Cardiac muscle cell (in vitro differentiated cells and primary cell): ENCODE results near the gene TMC6. TPM values are rescaled to one million over a fixed set of nuclear protein-coding genes. Genes with fewer than 3 reads are reported as not detected.
A peak's percentile ranks its signal among the peaks of the same experiment; 100 is the strongest.

Experiments
- DNase-seq, 2 donors: peaks; one replicate each; pipeline versions ENCODE4 v3.0.0 to v3.0.0-alpha.2; 2010 to 2017; ENCODE audit warnings: low read depth in 1 of 2, low spot score in 1 of 2
- H3K27ac ChIP-seq: fragments of 200-600 bp; sonication (generic); 2 replicates; pipeline ENCODE4 v1.5.1; 2016
- H3K27me3 ChIP-seq: fragments of 200-600 bp; sonication (generic); 2 replicates; pipeline ENCODE4 v1.6.0; 2016; ENCODE audit warnings: control low read depth
- H3K36me3 ChIP-seq: fragments of 200-600 bp; sonication (generic); 2 replicates; pipeline ENCODE4 v1.5.1; 2016; ENCODE audit warnings: control low read depth
- H3K4me1 ChIP-seq: fragments of 200-600 bp; sonication (generic); 2 replicates; pipeline ENCODE4 v1.8.1; 2017; ENCODE audit warnings: low read depth, mild to moderate bottlenecking, mixed run types
- H3K4me3 ChIP-seq: fragments of 200-600 bp; sonication (generic); 2 replicates; pipeline ENCODE4 v1.5.1; 2016; ENCODE audit warnings: mild to moderate bottlenecking
- H3K9me3 ChIP-seq: fragments of 200-600 bp; sonication (generic); 2 replicates; pipeline ENCODE4 v1.5.1; 2017; ENCODE audit warnings: low read depth, mild to moderate bottlenecking, control low read depth
- polyA plus RNA-seq: library from polyadenylated mRNA; unstranded; fragments of >200 nt; fragmentation: Nextera tagmentation; extraction: Ambion mirVana; gene quantifications from 2 replicates; pipeline ENCODE4 v1.2.1, GENCODE V29; 2016
- total RNA-seq: library from RNA; depleted of rRNA; stranded (reverse); fragments of >200 nt; gene quantifications from 2 replicates; pipeline ENCODE4 v1.2.3, GENCODE V29; 2016
- TF ChIP-seq, protein P1 (sequence below): IDR thresholded peaks from 2 replicates; pipeline ENCODE4 v1.5.1; 2012; ENCODE audit warnings: low read depth, mild to moderate bottlenecking, low read length

The TMC6 gene
- total and polyA plus RNA-seq, 2 experiments from 2014 or later: 85.4 to 144 TPM

DNA sequence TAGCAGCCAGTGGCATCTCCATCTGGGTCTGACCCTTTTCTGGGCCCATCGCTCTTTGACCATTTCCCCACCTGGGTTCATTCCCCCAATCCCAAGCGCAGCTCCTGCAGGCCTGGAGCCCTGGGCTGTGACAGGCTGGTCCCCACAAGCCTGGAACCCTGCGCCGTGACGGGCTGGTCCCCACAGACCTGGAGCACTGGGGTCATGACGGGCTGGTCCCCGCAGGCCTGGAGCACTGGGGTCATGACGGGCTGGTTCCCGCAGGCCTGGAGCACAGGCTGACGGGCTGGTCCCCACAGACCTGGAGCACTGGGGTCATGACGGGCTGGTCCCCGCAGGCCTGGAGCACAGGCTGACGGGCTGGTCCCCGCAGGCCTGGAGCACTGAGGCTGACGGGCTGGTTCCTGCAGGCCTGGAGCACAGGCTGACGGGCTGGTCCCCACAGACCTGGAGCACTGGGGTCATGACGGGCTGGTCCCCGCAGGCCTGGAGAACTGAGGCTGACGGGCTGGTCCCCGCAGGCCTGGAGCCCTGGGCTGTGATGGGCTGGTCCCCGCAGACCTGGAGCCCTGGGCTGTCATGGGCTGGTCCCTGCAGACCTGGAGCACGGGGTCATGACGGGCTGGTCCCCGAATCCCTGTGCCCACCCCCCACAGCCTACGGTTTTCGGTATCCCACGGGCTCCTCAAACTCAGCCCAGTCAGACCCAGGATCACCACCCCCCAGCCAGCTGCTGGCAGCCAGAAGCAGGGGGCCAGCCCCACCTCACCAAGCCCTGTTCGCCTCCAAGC is 16.6 kb downstream of the TMC6 start:
- Histone ChIP-seq H3K9me3 (no peaks in the 10 kb centered on the region), H3K4me1 (peaks cover 3% of the 10 kb centered on the region), H3K36me3 (no peaks in the 10 kb centered on the region), H3K27me3 (no peaks in the 10 kb centered on the region), H3K4me3 (no peak overlapping the region), H3K27ac (no peak overlapping the region)
- no peak for DNase-seq
- TF ChIP-seq, protein P1, sequence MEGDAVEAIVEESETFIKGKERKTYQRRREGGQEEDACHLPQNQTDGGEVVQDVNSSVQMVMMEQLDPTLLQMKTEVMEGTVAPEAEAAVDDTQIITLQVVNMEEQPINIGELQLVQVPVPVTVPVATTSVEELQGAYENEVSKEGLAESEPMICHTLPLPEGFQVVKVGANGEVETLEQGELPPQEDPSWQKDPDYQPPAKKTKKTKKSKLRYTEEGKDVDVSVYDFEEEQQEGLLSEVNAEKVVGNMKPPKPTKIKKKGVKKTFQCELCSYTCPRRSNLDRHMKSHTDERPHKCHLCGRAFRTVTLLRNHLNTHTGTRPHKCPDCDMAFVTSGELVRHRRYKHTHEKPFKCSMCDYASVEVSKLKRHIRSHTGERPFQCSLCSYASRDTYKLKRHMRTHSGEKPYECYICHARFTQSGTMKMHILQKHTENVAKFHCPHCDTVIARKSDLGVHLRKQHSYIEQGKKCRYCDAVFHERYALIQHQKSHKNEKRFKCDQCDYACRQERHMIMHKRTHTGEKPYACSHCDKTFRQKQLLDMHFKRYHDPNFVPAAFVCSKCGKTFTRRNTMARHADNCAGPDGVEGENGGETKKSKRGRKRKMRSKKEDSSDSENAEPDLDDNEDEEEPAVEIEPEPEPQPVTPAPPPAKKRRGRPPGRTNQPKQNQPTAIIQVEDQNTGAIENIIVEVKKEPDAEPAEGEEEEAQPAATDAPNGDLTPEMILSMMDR: no peak

DNA sequence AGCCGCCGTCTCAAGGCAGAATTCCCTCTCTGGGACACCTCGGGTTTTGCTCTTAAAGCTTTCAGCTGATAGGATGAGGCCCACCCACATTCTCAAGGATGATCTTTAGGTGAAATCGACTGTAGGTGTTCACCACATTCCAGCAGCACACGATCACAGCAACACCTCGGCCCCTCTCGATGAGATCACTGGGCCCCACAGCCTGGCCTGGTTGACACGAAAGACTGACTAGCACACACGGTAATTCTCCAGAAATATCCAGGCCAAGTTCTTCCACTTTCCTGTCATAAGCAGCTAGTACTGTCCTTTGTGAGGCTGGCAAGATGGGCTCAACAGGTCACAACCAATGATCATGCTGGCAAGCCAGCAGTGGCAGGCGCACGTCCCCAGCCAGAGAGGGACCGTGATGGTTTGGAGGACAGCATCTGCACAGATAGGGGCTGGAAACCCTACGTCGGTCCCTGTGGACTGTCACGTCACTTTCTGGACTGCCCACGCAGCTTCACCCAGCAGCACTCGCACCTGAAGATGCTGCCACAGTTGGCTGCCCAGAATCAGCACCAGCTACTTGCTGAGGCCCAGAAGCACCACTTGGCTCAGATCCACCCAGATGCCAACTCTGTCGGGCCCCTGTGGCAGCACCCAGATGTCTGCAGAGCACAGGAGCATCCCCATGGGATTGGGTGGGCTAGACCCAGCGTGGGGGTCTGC is 17.4 kb downstream of the TMC6 start:
- DNase-seq: no peak
- H3K27me3 ChIP-seq: no peaks in the 10 kb centered on the region
- peaks cover 6% of the 10 kb centered on the region for H3K4me1 ChIP-seq
- H3K27ac ChIP-seq: peak overlapping the region; percentile 60
- no peak overlapping the region for H3K4me3 ChIP-seq
- H3K9me3 ChIP-seq: no peaks in the 10 kb centered on the region
- TF ChIP-seq, protein P1: no peak
- no peaks in the 10 kb centered on the region for H3K36me3 ChIP-seq

DNA sequence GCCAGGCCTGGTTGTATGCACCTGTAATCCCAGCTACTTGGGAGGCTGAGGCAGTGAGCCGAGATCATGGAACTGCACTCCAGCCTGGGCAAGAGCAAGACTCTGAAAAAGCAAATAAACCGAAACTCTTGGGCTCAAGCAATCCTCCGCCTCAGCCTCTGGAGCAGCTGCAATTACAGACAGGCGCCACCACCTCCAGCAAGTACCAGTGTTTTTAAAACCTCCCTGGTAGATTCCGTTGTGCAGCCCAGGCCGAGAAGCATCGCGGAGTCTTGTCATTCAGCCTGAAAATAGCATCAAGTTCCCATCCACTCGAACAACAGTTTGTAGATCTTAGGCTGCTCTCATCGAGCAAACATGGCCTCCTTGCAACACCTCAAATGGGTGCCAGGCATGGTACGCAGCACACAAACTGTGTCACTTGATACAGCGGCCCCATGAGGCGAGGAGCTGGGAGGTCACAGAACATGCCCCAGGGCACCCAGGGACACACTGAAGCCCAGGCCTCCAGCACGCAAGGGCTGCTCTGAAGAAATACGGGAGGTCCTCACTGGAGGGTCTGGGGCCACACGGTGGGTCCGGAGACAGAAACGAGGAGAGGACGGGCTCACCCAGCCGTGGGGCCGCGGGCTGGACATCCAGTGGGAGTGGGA is 18.1 kb downstream of the TMC6 start:
- H3K36me3 ChIP-seq: no peaks in the 10 kb centered on the region

DNA sequence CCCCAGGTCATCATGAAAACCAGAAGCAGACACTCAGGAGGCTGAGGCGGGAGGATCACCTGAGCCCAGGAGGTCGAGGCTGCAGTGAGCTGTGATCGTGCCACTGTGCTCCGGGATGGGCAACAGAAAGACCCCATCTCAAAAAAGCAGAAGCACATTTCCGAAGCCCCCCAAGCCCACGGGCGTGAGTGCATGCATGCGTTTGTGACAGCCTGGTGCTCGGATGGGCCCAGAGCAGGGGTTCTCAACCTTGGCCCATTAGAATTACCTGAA is 19.1 kb downstream of the TMC6 start:
- peaks cover 12% of the 10 kb centered on the region for H3K4me1 ChIP-seq
- no peak overlapping the region for H3K4me3 ChIP-seq
- peaks cover 2% of the 10 kb centered on the region for H3K36me3 ChIP-seq
- TF ChIP-seq, protein P1: no peak
- no peak overlapping the region for H3K27ac ChIP-seq
- H3K27me3 ChIP-seq: no peaks in the 10 kb centered on the region
- no peaks in the 10 kb centered on the region for H3K9me3 ChIP-seq
- no peak for DNase-seq

More for the DNA sequence above, 18.1 kb downstream of the TMC6 start:
- Histone ChIP-seq H3K27ac (peak overlapping the region; percentile 60), H3K4me1 (peaks cover 12% of the 10 kb centered on the region), H3K9me3 (no peaks in the 10 kb centered on the region), H3K4me3 (no peak overlapping the region), H3K27me3 (no peaks in the 10 kb centered on the region)
- no peak for DNase-seq
- TF ChIP-seq, protein P1: no peak

DNA sequence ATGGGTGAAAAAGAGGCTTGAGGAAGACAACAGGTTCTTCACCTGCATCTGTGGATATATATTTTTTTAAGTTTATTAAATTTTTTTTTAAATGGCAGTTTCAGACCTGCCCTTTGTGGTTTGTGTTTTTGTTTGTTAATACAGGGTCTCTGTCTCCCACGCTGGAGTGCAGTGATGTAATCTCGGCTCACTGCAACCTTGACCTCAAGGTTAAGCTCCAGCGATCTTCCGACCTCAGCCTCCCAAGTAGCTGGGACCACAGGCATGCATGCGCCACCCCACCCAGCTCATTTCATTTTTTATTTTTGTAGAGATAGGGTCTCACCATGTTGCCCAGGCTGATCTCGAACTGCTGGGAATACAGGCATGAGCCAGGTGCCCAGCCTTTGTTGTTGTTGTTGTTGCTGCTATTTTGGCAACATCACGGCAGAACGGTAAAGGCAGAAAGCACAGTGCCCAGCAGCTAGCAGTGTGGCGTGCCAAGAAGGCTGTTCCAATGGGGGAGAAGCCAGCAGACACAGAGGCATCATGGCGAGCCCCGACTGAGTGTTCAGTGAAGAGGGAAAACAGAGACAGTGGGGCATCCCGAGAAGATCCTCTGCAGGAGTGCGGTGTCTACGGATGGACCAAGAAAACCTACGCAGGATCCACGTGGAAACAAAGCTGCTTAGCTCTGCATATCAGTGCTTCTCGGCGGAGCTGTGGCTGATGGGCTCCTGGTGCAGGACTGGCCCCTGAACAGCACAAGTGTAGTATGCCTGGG is 19.6 kb downstream of the TMC6 start:
- Histone ChIP-seq H3K9me3 (no peaks in the 10 kb centered on the region), H3K4me1 (peaks cover 12% of the 10 kb centered on the region), H3K4me3 (no peak overlapping the region), H3K27me3 (no peaks in the 10 kb centered on the region), H3K27ac (peak overlapping the region; percentile 21), H3K36me3 (peaks cover 7% of the 10 kb centered on the region)
- no peak for DNase-seq
- TF ChIP-seq, protein P1: no peak
